ENCODE data around the gene FKRP. TPM values are rescaled to one million over a fixed set of nuclear protein-coding genes. Genes with fewer than 3 reads are reported as not detected.
A peak's percentile ranks its signal among the peaks of the same experiment; 100 is the strongest.
"Not testable (repeated sequence)": the region's sequence is repeated elsewhere in the genome, so short reads cannot be mapped to it uniquely, and the experiment has no call there.

Gene FKRP
- total and polyA plus RNA-seq, 9 donors, result 10.7 to 24.4 (median 18.7) TPM

DNA sequence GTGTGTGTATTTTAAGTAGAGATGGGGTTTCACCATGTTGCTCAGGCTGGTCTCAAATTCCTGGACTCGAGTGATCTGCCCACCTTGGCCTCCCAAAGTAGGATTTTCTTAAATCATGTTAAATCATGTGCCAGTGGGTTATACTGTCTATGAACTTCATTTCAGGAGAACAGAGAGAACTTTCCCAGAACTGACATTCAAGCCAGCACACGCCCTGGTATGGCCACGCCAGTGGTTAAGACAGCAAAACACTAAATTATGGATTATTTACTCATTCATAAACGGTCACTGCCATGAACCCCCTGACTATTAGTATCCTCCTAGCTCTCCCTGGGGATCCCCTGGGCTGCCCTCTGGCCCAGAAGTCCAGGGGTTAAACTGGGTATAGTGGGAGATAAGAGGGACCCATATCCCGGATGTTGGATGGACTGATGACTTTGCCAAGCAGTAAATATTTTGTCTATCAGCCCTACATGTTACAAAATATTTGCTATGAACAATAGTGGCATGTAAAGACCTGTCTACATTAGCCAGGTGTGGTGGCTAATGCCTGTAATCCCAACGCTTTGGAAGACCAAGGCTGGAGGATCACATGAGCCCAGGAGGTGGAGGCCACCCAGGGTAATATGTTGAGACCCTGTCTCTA, 16.5 kb downstream of the FKRP start:
- WGBS, 3 donors, result 71 to 82% (median 80%) methylated on average over 6 of the region's 6 CpGs
- intact Hi-C loops (cut with DNase I), result no loop called here
- TF ChIP-seq, protein P1, sequence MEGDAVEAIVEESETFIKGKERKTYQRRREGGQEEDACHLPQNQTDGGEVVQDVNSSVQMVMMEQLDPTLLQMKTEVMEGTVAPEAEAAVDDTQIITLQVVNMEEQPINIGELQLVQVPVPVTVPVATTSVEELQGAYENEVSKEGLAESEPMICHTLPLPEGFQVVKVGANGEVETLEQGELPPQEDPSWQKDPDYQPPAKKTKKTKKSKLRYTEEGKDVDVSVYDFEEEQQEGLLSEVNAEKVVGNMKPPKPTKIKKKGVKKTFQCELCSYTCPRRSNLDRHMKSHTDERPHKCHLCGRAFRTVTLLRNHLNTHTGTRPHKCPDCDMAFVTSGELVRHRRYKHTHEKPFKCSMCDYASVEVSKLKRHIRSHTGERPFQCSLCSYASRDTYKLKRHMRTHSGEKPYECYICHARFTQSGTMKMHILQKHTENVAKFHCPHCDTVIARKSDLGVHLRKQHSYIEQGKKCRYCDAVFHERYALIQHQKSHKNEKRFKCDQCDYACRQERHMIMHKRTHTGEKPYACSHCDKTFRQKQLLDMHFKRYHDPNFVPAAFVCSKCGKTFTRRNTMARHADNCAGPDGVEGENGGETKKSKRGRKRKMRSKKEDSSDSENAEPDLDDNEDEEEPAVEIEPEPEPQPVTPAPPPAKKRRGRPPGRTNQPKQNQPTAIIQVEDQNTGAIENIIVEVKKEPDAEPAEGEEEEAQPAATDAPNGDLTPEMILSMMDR (IDR thresholded peaks at IDR 0.05), result no peak
- TF ChIP-seq POLR2A (IDR thresholded peaks at IDR 0.05), result no peak
- no peak for TF ChIP-seq EP300 (IDR thresholded peaks at IDR 0.05)
- no peaks in the 10 kb centered on the region for H3K36me3 ChIP-seq
- H3K4me3 ChIP-seq, result no peak overlapping the region
- peaks cover 3% of the 10 kb centered on the region for H3K4me1 ChIP-seq (ENCODE audit: insufficient read depth)
- no peak overlapping the region for H3K27ac ChIP-seq
- H3K9me3 ChIP-seq, result no peaks in the 10 kb centered on the region
- no peak for DNase-seq
- H3K27me3 ChIP-seq, result no peaks in the 10 kb centered on the region

DNA sequence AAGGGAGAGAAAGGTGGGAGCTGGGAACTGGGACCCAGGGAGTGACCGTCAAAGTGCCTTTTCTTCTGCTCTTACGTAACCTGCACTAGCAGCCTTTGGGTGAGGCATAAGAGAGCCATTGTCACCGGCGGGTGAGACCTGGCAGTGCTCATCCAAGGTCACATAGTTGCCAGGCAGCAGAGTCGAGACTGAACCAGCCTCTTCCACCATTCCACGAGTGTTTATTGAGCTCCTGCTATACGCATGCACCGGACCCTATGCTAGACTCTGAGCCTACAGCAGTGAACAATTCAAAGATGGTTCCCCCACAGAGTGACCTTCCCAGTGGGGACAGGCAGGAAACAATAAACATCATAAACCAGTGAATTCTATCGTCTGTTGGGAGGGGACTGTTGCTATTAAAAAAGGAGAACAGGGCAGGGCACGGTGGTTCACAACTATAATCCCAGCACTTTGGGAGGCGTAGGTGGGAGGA, 19.0 kb downstream of the FKRP start:
- H3K27ac ChIP-seq, result no peak overlapping the region

DNA sequence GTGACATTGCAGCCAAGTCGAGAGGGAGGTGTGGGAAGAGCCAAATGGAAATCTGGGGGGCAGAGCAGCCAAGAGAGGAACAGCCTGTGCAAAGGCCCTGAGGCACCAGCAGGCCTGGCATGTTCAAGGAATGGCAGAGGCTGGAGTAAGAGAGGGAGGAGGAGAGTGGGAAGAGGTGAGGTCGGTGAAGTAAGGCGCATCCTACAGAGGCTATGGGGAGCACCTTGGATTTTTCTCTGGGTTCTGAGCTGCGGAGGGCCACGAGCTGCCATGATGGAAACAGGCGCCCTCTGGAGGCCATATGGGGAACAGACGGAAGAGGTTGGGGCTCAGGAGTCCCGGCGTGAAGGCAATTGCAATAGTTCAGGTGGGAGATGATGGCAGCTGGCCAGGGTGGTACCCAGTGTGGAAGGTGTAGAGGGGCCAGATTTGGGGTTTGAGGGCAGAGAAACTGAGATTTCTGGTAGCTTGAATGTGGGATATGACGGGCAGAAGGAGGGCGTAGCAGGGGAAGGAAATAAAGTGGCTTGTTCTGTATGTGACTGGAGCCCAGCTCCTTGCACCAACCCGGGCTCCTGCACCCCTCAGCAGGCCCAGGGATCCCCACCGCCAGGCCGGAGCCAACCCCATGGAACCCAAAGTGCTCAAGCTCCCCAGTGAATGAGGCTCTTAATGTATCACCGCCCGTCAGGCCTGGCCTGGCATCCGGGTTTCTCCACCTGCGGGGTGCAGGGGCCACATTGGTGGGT, 20.9 kb downstream of the FKRP start:
- DNase-seq, result no peak
- H3K4me3 ChIP-seq, result no peak overlapping the region
- intact Hi-C loops (cut with DNase I), result no loop called here

More for the DNA sequence above, 19.0 kb downstream of the FKRP start:
- H3K4me3 ChIP-seq, result no peak overlapping the region
- 61 to 81% (median 77%) methylated on average over 11 of the region's 11 CpGs for WGBS, 3 donors
- H3K4me1 ChIP-seq (ENCODE audit: insufficient read depth), result peaks cover 4% of the 10 kb centered on the region
- no peaks in the 10 kb centered on the region for H3K9me3 ChIP-seq
- H3K27me3 ChIP-seq, result no peaks in the 10 kb centered on the region
- TF ChIP-seq EP300 (IDR thresholded peaks at IDR 0.05) (no peak), POLR2A (IDR thresholded peaks at IDR 0.05) (no peak)
- TF ChIP-seq, protein P1 (IDR thresholded peaks at IDR 0.05), result no peak
- intact Hi-C loops (cut with DNase I), result no loop called here
- DNase-seq, result no peak
- H3K36me3 ChIP-seq, result no peaks in the 10 kb centered on the region

DNA sequence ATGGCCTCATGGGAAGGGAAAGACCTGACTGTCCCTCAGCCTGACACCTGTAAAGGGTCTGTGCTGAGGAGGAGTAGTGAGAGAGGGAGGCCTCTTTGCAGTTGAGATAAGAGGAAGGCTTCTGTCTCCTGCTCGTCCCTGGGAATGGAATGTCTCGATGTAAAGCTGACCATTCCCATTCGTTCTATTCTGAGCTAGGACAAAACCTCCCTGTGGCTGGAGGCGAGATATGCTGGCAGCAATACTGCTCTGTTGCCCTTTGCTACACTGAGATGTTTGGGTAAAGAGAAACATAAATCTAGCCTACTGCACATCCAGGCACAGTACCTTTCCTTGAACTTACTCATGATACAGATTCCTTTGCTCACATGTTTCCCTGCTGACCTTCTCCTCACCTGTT, 22.9 kb downstream of the FKRP start:
- DNase-seq; H3K4me3 ChIP-seq; H3K9me3 ChIP-seq; H3K27ac ChIP-seq; H3K36me3 ChIP-seq; H3K27me3 ChIP-seq; H3K4me1 ChIP-seq (ENCODE audit: insufficient read depth); intact Hi-C loops (cut with DNase I): not testable (repeated sequence)
- WGBS, 3 donors, result 2 to 21% (median 10%) methylated on average over 4 of the region's 4 CpGs

More for the DNA sequence above, 20.9 kb downstream of the FKRP start:
- H3K27ac ChIP-seq, result no peak overlapping the region
- WGBS, 3 donors, result 57 to 64% (median 61%) methylated on average over 18 of the region's 18 CpGs
- no peaks in the 10 kb centered on the region for H3K36me3 ChIP-seq
- H3K4me1 ChIP-seq (ENCODE audit: insufficient read depth), result peaks cover 2% of the 10 kb centered on the region
- H3K9me3 ChIP-seq, result no peaks in the 10 kb centered on the region
- TF ChIP-seq, protein P1 (IDR thresholded peaks at IDR 0.05), result peak in 1 of 3 donors; percentile 12
- no peak for TF ChIP-seq EP300 (IDR thresholded peaks at IDR 0.05)
- no peaks in the 10 kb centered on the region for H3K27me3 ChIP-seq

Measured in ovary (tissue), 9 donors.